ENCODE results near the gene ENOX1. TPM values are rescaled to one million over a fixed set of nuclear protein-coding genes. Genes with fewer than 3 reads are reported as not detected.

ENOX1 gene
- total and polyA plus RNA-seq, 7 donors: 0.34 to 7.1 (median 1.1) TPM

- no peak overlapping the region for H3K27ac ChIP-seq
- intact Hi-C loops (cut with DNase I): no loop called here
- no peaks in the 10 kb centered on the region for H3K36me3 ChIP-seq (ENCODE audit: insufficient read depth in 1 of 2, low read depth in 1 of 2)
- no peaks in the 10 kb centered on the region for H3K4me1 ChIP-seq
- ATAC-seq (no peak), DNase-seq (peak in 1 of 2 donors; percentile 51)
- no peak for TF ChIP-seq CTCF (IDR thresholded peaks at IDR 0.05)
- 62 to 67% (median 65%) methylated on average over 3 of the region's 3 CpGs for WGBS, 3 donors
- H3K4me3 ChIP-seq: no peak overlapping the region
- H3K9me3 ChIP-seq: no peaks in the 10 kb centered on the region
- no peaks in the 10 kb centered on the region for H3K27me3 ChIP-seq (ENCODE audit: insufficient read depth in 3 of 3, low read length in 2 of 3)
Observed at GRCh38 chr13:43546251-43546650, 240.5 kb downstream of the ENOX1 start.

GRCh38 chr13:43545317-43545874 lies 241.4 kb downstream of the ENOX1 start:
- 67 to 82% (median 81%) methylated on average over 4 of the region's 4 CpGs for WGBS, 3 donors
- TF ChIP-seq CTCF (IDR thresholded peaks at IDR 0.05): no peak
- Histone ChIP-seq H3K4me1 (no peaks in the 10 kb centered on the region), H3K27ac (no peak overlapping the region), H3K9me3 (no peaks in the 10 kb centered on the region), H3K4me3 (no peak overlapping the region), H3K27me3 (ENCODE audit: insufficient read depth in 3 of 3, low read length in 2 of 3) (no peaks in the 10 kb centered on the region), H3K36me3 (ENCODE audit: insufficient read depth in 1 of 2, low read depth in 1 of 2) (no peaks in the 10 kb centered on the region)
- DNase-seq (no peak), ATAC-seq (no peak)
- intact Hi-C loops (cut with DNase I): no loop called here

GRCh38 chr13:43544631-43545030 lies 242.1 kb downstream of the ENOX1 start:
- H3K27me3 ChIP-seq (ENCODE audit: insufficient read depth in 3 of 3, low read length in 2 of 3): no peaks in the 10 kb centered on the region
- H3K4me3 ChIP-seq: no peak overlapping the region
- H3K4me1 ChIP-seq: no peaks in the 10 kb centered on the region
- intact Hi-C loops (cut with DNase I): no loop called here
- H3K9me3 ChIP-seq: peaks cover under 1% of the 10 kb centered on the region
- ATAC-seq (no peak), DNase-seq (no peak)
- no peak for TF ChIP-seq CTCF (IDR thresholded peaks at IDR 0.05)
- 91 to 95% (median 93%) methylated on average over 5 of the region's 5 CpGs for whole genome bisulfite sequencing, 3 donors
- H3K27ac ChIP-seq: no peak overlapping the region
- H3K36me3 ChIP-seq (ENCODE audit: insufficient read depth in 1 of 2, low read depth in 1 of 2): no peaks in the 10 kb centered on the region

GRCh38 chr13:43544011-43544410 lies 242.8 kb downstream of the ENOX1 start:
- DNase-seq (no peak), ATAC-seq (peak in 2 of 4 donors; percentile 33 to 34)
- Histone ChIP-seq H3K36me3 (ENCODE audit: insufficient read depth in 1 of 2, low read depth in 1 of 2) (no peaks in the 10 kb centered on the region), H3K9me3 (peaks cover 6% of the 10 kb centered on the region), H3K4me1 (no peaks in the 10 kb centered on the region), H3K27me3 (ENCODE audit: insufficient read depth in 3 of 3, low read length in 2 of 3) (no peaks in the 10 kb centered on the region), H3K27ac (no peak overlapping the region), H3K4me3 (no peak overlapping the region)
- TF ChIP-seq CTCF (IDR thresholded peaks at IDR 0.05): no peak
- 68 to 87% (median 76%) methylated on average over 2 of the region's 2 CpGs for WGBS, 3 donors
- intact Hi-C loops (cut with DNase I): no loop called here

- WGBS, 3 donors: 97 to 100% (median 98%) methylated on average over 2 of the region's 2 CpGs
- no peaks in the 10 kb centered on the region for H3K27me3 ChIP-seq (ENCODE audit: insufficient read depth in 3 of 3, low read length in 2 of 3)
- intact Hi-C loops (cut with DNase I): no loop called here
- H3K27ac ChIP-seq: no peak overlapping the region
- no peak for DNase-seq
- peaks cover 9% of the 10 kb centered on the region for H3K9me3 ChIP-seq
- no peaks in the 10 kb centered on the region for H3K36me3 ChIP-seq (ENCODE audit: insufficient read depth in 1 of 2, low read depth in 1 of 2)
- no peak overlapping the region for H3K4me3 ChIP-seq
- no peak for TF ChIP-seq CTCF (IDR thresholded peaks at IDR 0.05)
- no peak for ATAC-seq
- no peaks in the 10 kb centered on the region for H3K4me1 ChIP-seq
Observed at GRCh38 chr13:43543331-43543730, 243.4 kb downstream of the ENOX1 start.
